Limb (tissue), 2 donors: Measurements from ENCODE around the gene DENND1A.
A peak's percentile ranks its signal among the peaks of the same experiment; 100 is the strongest.

Experiments
- DNase-seq, 2 donors: peaks; one replicate each; pipeline ENCODE4 v3.0.0-alpha.2; 2016; ENCODE audit errors: extremely low spot score in 2 of 2

Gene DENND1A

GRCh38 chr9:123589361-123590239 is 340.3 kb downstream of the DENND1A start:
- no peak for DNase-seq

- no peak for DNase-seq
Measured at GRCh38 chr9:123586275-123586674, 343.7 kb downstream of the DENND1A start.

GRCh38 chr9:123584202-123585176 is 345.4 kb downstream of the DENND1A start:
- no peak for DNase-seq

- DNase-seq = peak in 1 of 2 donors; percentile 9
Measured at GRCh38 chr9:123583646-123584045, 346.3 kb downstream of the DENND1A start.

- no peak for DNase-seq
Measured at GRCh38 chr9:123571240-123571639, 358.7 kb downstream of the DENND1A start.

- DNase-seq = peak in 1 of 2 donors; percentile 66
Measured at GRCh38 chr9:123568691-123569688, 360.9 kb downstream of the DENND1A start.

- DNase-seq = no peak
Measured at GRCh38 chr9:123567013-123567412, 362.9 kb downstream of the DENND1A start.

- DNase-seq = no peak
Measured at GRCh38 chr9:123564652-123565051, 365.3 kb downstream of the DENND1A start.

GRCh38 chr9:123562844-123563346 is 367.0 kb downstream of the DENND1A start:
- DNase-seq = no peak

GRCh38 chr9:123561046-123561445 is 368.9 kb downstream of the DENND1A start:
- no peak for DNase-seq

GRCh38 chr9:123556464-123557435 is 373.2 kb downstream of the DENND1A start:
- no peak for DNase-seq

- no peak for DNase-seq
Measured at GRCh38 chr9:123555646-123556045, 374.3 kb downstream of the DENND1A start.

GRCh38 chr9:123552530-123552929 is 377.4 kb downstream of the DENND1A start:
- DNase-seq = no peak

- DNase-seq = no peak
Measured at GRCh38 chr9:123551734-123552133, 378.2 kb downstream of the DENND1A start.

GRCh38 chr9:123550797-123551196 is 379.1 kb downstream of the DENND1A start:
- peak; percentile 13 to 54 for DNase-seq

- no peak for DNase-seq
Measured at GRCh38 chr9:123550012-123550411, 379.9 kb downstream of the DENND1A start.

GRCh38 chr9:123548741-123549545 is 381.0 kb downstream of the DENND1A start:
- no peak for DNase-seq

- peak; percentile 43 to 59 for DNase-seq
Measured at GRCh38 chr9:123544007-123544827, 385.7 kb downstream of the DENND1A start.
